ENCODE data around the gene TMCC1.
"Not testable (repeated sequence)": the region's sequence is repeated elsewhere in the genome, so short reads cannot be mapped to it uniquely, and the experiment has no call there.

TMCC1 gene

DNA sequence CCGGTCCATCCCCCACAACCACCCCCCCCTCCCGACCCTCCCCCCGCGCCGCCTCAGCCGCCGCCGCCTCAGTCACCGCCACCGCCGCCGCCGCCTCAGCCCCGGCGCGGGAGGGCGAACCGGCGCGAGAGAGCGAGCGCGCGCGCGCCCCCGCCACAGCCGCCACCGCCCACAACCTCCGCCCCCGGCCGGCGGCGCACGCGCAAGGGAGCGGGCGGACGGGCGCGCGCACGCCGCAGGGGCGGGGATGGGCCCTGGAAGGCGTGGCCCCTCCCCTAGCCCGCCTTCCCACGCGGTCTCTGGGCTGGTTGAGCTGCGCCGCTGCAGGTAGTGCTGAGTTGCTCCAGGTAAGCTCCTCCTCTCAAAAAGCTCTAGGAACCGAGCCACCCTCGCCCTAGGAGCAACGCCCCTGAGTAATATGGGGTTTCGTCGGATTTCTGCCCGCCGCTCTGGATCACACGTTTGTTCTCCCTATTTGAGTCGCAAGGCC lies at the start of gene TMCC1:
TSS of gene TMCC1 (minus strand) at position 131 of the 490 bp plus-strand sequence.
- DNase-seq (ENCODE audit: extremely low read depth in 1 of 2, low read depth in 1 of 2), result peak; percentile 63 to 84

DNA sequence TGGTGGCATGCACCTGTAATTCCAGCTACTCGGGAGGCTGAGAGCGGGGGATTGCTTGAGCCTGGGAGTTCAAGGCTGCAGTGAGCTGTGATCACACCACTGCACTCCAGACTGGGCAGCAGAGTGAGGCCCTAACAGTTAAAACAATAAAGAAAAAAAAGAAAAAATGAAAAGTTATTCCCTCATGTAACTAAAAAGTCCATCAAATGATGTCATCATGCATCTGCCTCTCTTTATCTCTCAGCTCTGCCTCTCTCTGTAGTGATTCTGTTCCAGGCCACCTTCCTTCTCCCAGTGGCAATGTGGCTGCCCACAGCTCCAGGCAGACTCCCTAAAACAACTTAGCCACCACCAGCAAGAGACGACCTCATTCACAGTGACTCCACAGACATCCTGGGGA lies 49.5 kb upstream of the TMCC1 start:
- DNase-seq (ENCODE audit: extremely low read depth in 1 of 2, low read depth in 1 of 2), result no peak

- DNase-seq (ENCODE audit: extremely low read depth in 1 of 2, low read depth in 1 of 2), result no peak
These were observed 48.8 kb upstream of the TMCC1 start for GRCh38 chr3:129942296-129942695.

GRCh38 chr3:129940086-129940485 lies 46.6 kb upstream of the TMCC1 start:
- no peak for DNase-seq (ENCODE audit: extremely low read depth in 1 of 2, low read depth in 1 of 2)

DNA sequence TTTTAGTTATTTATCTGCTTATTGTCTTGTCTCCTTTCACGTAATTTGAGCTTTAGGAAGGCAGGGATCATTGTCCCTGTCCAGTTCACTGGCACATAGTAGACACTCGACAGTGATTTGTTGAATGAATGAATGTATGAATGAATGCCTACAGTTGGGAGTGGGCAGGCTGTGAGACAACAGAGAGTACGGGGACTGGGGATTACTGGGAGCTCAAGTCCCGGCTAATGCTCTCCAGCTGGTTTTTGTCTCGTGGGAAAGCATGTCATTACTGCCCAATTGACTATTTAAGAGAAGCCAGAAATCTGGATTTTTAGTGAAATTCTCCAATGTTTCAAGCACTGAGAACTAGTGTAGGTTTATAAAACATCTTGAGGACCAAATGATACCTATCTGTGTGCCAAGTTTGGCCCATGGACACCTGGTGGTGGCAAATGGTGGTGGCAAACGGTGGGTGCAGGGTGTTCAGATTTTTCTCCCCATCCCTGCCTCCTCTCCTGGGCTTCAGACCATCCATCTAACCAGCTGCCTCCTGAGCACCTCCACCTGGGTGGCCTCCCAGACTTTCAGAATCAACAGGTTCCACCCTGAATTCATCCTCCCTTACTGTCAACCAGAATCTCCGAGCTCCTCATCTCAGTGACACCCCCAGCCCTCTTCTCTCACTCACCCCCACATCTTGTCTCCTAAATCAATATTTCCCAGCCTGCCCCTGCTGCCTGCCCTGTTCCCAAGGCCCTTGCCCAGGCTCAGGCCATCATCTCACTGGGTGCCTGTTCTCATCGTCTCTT lies 44.8 kb upstream of the TMCC1 start:
- DNase-seq (ENCODE audit: extremely low read depth in 1 of 2, low read depth in 1 of 2), result no peak

GRCh38 chr3:129937717-129938116 lies 44.2 kb upstream of the TMCC1 start:
- DNase-seq (ENCODE audit: extremely low read depth in 1 of 2, low read depth in 1 of 2), result no peak

DNA sequence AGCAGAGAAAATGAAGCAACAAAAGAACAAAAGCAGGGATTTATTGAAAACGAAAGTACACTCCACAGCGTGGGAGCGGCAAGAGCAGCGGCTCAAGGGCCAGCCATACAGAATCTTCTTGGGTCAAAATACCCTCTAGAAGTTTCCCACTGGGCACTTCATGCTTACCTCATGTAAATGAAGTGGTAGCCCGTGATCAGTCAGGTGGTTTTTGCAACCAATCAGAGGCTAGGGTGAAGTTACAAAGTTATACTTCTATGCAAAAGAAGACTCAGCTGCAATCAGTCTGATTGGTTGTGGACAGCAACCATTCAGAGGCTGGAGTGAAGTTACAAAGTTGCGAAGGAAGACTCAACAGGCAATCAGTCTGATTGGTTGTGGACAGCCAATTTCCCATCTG lies 43.2 kb upstream of the TMCC1 start:
- no peak for DNase-seq (ENCODE audit: extremely low read depth in 1 of 2, low read depth in 1 of 2)

GRCh38 chr3:129934234-129935123 lies 41.0 kb upstream of the TMCC1 start:
- no peak for DNase-seq (ENCODE audit: extremely low read depth in 1 of 2, low read depth in 1 of 2)

- no peak for DNase-seq (ENCODE audit: extremely low read depth in 1 of 2, low read depth in 1 of 2)
These were observed 40.0 kb upstream of the TMCC1 start for GRCh38 chr3:129933471-129933870.

GRCh38 chr3:129929383-129929782 lies 35.9 kb upstream of the TMCC1 start:
- DNase-seq (ENCODE audit: extremely low read depth in 1 of 2, low read depth in 1 of 2), result no peak

DNA sequence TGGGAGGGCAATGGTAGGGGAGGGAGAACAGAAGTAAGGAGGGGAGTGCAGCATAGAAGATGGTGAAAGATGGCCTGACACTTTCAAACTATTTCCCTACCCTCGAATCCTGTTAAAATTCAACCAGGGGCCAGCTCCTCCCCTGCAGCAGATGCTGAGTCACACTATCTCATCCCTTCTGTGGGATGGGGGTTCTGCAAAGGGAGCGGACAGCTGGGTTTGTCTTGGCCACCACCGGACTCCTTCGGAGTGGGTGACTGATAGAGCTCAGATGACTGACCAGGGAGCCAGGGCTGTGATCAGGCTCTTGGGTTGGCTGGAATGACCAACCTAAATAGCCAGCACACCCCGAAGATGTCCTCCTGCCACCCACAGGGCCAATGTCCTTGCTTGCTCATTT lies 33.6 kb upstream of the TMCC1 start:
- no peak for DNase-seq (ENCODE audit: extremely low read depth in 1 of 2, low read depth in 1 of 2)

- DNase-seq (ENCODE audit: extremely low read depth in 1 of 2, low read depth in 1 of 2), result no peak
These were observed 26.3 kb upstream of the TMCC1 start for GRCh38 chr3:129919806-129920205.

GRCh38 chr3:129919357-129919756 lies 25.8 kb upstream of the TMCC1 start:
- DNase-seq (ENCODE audit: extremely low read depth in 1 of 2, low read depth in 1 of 2), result no peak

DNA sequence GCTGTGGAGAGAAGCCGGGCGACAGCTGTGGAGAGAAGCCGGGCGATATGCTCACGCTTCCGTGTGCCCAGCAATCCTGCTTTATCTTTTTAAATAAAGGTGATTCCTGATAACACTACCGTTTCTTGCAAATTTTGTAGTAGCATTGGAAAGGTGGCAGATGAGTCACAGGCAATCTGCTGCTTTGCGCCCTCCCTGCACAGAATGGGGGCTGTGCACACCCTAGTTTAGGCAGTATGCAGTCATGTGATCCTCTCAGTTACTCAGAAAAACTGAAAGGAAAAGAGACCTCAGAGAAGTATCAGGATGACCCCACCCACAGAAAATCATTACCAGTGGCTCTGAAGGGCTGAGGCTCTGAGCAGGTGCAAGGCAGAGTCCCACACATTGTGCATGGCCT lies 24.9 kb upstream of the TMCC1 start:
- no peak for DNase-seq (ENCODE audit: extremely low read depth in 1 of 2, low read depth in 1 of 2)

DNA sequence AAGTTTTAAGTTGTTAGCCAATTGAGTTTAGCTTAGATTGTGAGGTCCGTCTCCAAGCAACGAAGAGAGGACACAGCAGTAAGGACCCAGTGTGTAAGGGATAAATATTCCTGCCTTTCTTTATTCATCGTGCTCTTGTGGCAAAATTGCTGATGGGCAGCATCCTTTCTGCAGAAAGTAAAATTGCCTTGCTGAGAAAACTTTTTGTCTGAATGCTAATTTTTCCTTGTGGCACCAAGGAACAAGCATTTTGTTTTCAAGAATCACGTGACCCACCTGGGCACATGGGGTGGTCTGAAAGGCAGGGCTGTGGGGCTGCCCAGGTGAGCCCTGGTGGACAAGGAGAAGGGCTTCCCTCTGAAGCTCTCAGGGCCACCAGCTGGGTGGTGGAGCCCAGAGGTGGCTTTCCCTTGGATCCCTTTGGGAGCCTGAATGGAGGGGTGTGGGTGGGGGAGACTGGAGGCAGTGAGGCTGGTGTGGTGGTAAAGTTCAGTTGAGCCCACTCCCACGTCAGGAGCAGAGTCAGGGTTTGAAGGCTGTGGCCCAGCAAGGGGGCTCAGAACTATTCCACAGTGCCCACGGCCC lies 24.0 kb upstream of the TMCC1 start:
- no peak for DNase-seq (ENCODE audit: extremely low read depth in 1 of 2, low read depth in 1 of 2)

- DNase-seq (ENCODE audit: extremely low read depth in 1 of 2, low read depth in 1 of 2), result no peak
These were observed 20.1 kb upstream of the TMCC1 start for GRCh38 chr3:129913618-129914017.

DNA sequence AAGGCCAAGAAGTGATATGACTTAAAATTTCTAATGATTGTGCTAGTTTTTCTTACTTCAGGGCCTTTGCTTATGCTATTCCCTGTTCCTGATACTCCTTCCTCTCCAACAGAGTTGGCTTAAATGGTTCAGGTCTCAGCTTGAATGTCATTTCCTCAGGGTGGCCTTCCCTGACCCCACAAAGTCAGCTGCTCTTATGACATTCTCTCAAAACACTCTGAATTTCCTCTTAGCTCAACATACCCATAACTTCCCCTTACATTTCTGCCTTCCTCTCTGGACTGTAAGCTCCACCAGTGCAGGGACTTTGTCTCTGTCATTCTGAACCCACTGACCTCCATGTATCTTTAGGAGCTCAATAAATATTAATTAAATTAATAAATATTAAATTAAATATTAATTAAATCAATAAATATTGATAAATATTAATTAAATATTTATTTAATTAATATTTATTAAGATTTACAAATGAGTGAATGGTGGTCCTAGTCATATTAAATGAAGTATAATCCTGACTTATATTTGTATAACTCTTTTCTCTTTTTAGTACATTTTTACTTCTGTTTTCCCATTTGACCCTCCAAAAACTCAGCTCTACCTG lies 17.9 kb upstream of the TMCC1 start:
- no peak for DNase-seq (ENCODE audit: extremely low read depth in 1 of 2, low read depth in 1 of 2)

DNA sequence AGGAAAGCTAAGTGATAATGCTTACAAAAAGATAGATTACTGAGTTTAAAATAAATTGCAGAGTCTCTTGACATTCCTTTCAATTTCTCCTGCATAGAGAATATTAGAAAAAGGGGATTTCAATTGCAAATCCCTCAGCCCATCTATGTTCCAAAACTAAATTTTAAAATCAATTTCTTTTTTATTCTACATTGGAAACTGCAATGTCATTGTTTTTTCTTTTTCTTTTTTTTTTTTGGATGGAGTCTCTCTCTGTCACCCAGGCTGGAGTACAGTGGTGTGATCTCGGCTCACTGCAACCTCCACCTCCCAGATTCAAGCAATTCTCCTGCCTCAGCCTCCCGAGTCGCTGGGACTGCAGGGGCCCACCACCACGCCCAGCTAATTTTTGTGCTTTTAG lies 15.7 kb upstream of the TMCC1 start:
- not testable (repeated sequence) for DNase-seq (ENCODE audit: extremely low read depth in 1 of 2, low read depth in 1 of 2)

DNA sequence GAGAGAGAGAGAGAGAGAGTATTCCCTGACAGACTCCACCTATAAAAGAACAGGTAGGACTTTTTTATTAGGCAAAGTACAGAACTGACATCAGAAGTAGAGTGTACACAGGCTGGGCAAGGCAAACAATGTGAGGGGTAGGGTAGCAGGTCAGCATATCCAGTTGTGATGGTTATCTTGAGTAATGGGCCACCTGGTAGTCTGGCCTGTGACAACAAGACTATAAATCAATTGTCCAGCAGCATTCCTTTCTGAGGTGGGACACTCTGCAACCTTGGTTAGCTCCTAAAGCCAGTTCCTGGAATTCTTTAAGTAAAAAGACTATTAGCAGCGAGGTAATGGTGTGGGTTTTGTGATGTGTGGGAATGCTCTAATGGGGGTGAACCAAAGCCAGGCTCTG lies 14.9 kb upstream of the TMCC1 start:
- DNase-seq (ENCODE audit: extremely low read depth in 1 of 2, low read depth in 1 of 2), result no peak

- not testable (repeated sequence) for DNase-seq (ENCODE audit: extremely low read depth in 1 of 2, low read depth in 1 of 2)
These were observed 7.8 kb upstream of the TMCC1 start for GRCh38 chr3:129901272-129901671.

DNA sequence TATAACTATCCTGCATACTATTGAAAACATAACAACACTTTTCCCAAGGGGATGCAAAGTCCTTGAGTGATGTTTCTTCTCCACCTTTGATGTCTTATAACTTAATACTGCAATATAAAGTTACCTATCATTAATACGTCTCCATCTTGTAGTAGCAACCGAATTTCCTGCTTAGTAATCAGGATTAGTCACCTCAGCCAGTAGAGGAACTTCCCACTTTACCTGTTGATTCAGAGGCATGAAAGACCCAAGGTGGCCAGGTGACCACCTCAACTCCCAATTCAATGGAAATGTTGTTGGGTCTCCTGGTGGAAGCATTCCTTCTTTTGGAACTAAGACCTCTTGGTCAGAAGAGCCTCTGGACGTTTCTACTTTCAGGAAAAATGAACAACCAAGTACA lies 3.5 kb upstream of the TMCC1 start:
- no peak for DNase-seq (ENCODE audit: extremely low read depth in 1 of 2, low read depth in 1 of 2)

All from activated CD8-positive, alpha-beta memory T cell treated with anti-CD3 and anti-CD28 coated beads for 1 hour (primary cell).